Measurements from ENCODE around the gene MUC5AC. TPM values are rescaled to one million over a fixed set of nuclear protein-coding genes. Genes with fewer than 3 reads are reported as not detected.
"Not testable (repeated sequence)": the region's sequence is repeated elsewhere in the genome, so short reads cannot be mapped to it uniquely, and the experiment has no call there.

The MUC5AC gene
- total RNA-seq, 1 donor from 2014 or later = not detected

DNA sequence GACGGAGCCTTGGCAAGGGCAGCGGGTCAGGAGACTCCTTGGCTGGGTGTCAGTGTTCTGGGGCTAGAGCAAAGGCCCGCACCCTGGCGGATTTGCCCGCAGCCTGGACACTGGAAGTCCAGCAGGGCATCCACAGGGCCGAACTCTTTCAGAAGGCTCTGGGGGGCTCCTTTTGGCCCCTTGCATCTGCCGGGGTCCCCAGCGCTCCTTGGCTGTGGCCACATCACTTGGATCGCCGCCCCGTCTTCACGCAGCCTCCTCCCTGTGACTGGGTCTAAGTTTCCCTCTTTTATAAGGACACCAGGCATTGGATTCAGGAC lies 20.0 kb downstream of the MUC5AC start:
- no peak for DNase-seq

DNA sequence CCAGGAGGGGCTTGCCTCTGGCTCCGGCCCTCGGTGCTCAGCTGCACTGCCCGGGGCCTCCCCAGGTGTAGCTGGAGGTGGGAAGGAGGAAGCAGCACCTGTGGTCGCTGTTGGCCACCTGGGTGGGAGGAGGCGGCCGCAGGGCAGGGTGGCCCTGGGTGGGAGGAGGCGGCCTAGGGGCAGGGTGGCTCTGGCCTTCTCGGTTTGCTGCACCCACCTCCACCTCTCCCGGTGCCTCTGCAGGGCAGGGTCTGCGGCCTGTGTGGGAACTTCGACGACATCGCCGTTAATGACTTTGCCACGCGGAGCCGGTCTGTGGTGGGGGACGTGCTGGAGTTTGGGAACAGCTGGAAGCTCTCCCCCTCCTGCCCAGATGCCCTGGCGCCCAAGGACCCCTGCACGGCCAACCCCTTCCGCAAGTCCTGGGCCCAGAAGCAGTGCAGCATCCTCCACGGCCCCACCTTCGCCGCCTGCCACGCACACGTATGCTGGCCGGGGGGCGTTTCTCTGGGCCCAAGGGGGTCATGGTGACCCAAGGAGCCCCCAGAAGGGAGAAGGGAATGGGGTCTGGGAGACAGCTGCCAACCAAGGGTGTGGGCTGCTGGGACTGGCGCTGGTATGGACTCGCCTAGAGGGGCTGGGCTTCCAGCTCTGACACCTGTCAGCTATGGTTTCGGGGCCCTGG lies 20.6 kb downstream of the MUC5AC start:
- no peak for DNase-seq

DNA sequence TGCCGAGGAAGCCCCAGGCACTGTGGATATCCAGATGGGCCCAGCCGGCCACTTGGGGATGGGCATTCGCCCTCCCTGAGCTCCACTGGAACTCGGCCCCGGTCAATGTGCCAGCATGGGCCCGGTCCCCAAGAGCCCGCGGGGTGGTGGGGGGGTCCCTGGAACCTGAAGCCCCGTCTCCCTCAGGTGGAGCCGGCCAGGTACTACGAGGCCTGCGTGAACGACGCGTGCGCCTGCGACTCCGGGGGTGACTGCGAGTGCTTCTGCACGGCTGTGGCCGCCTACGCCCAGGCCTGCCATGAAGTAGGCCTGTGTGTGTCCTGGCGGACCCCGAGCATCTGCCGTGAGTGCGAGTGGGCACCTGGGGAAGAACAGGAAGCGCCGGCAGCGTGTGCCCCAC lies 21.2 kb downstream of the MUC5AC start:
- DNase-seq = no peak

DNA sequence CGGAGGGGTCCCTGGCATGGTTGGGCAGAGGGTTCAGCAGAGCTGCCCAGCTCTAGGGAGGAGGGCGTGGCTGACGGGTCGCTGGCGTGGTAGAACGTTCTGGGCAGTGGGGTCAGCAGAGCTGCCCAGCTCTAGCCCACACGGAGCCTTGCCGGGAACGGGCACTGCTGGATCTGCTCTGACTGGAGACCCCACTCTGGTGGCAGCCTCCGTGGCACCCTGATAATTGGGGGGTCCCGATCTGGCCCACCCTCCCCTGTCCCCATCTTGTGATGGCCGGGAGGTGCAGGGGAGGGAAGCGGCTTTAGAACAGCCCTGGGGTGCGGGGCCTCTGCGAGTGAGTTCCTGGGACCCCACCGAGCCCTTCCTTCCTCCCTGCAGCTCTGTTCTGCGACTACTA lies 21.9 kb downstream of the MUC5AC start:
- DNase-seq = no peak

DNA sequence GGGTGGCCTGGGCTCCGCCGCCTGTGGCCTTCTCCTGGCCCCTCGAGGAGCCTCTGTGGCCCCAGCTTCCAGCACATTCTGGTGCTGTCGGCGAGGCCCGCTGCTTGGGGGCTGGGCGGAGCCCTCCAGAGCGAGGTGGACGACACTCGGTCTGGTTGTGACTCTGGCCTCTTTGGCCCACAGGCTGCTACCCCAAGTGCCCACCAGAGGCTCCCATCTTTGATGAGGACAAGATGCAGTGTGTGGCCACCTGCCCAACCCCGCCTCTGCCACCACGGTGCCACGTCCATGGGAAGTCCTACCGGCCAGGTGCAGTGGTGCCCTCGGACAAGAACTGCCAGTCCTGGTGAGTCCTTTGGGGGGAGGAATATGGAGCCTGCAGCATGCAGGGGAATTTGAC lies 22.4 kb downstream of the MUC5AC start:
- no peak for DNase-seq

DNA sequence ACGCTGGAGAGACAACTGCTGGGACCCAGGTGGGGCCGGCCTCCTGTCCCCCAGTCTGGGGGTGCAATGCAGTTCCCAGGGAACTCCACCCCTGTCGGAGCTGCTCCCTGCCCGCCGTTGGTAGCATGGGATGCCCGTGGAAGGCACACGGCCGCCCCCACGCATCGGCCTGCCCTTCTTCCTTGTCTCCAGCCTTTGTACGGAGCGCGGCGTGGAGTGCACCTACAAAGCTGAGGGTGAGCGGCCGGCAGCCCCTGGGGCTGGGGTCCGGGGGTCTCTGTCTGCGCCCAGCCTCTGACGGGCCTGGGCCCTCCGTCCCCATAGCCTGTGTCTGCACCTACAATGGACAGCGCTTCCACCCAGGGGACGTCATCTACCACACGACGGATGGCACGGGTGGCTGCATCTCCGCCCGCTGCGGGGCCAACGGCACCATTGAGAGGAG lies 23.2 kb downstream of the MUC5AC start:
- DNase-seq = no peak

DNA sequence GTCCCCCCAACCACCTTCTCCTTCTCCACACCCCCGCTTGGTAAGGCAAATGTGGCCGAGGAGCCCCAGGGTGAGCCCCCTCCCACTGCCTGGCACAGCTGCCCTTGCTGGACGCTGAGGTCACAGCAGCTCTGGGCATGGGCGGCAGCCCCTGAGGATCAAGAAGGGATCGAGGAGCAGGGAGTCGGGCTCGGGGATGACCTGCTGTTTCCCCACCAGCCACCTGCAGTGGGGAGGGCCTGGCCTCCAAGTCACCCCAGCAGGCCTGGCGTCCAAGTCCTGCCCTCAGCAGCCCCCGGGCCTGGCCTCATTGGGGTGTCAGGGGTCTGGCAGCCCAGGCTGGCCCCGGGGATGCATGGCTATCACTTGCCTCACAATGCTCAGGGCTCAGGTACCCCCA lies 23.7 kb downstream of the MUC5AC start:
- DNase-seq = no peak

DNA sequence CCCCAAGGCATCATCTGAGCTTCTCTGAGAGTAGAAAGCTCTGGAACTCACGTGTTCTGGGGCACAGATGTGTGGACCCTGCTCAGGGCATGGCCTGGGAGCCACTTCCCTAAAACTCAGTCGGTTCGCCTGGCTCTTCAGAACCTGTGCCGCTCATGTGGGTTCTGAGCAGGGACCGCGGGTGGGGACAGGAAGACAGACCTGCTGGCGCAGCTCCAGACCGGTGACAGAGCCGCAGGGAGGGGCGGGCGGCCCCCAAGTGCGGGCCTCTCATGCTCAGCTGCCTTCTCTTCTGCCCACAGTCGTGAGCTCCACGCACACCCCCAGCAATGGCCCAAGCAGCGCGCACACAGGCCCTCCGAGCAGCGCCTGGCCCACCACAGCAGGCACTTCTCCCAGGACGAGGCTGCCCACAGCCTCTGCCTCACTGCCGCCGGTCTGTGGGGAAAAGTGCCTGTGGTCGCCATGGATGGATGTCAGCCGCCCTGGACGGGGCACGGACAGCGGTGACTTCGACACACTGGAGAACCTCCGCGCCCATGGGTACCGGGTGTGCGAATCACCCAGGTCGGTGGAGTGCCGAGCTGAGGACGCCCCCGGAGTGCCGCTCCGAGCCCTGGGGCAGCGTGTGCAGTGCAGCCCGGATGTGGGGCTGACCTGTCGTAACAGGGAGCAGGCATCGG lies 24.2 kb downstream of the MUC5AC start:
- DNase-seq = no peak

DNA sequence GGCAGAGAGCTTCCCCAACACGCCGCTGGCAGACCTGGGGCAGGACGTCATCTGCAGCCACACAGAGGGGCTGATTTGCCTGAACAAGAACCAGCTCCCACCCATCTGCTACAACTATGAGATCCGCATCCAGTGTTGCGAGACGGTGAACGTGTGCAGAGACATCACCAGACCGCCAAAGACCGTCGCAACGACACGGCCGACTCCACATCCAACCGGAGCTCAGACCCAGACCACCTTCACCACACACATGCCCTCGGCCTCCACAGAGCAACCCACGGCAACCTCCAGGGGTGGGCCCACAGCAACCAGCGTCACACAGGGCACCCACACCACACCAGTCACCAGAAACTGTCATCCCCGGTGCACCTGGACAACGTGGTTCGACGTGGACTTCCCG lies 26.4 kb downstream of the MUC5AC start:
- not testable (repeated sequence) for DNase-seq

DNA sequence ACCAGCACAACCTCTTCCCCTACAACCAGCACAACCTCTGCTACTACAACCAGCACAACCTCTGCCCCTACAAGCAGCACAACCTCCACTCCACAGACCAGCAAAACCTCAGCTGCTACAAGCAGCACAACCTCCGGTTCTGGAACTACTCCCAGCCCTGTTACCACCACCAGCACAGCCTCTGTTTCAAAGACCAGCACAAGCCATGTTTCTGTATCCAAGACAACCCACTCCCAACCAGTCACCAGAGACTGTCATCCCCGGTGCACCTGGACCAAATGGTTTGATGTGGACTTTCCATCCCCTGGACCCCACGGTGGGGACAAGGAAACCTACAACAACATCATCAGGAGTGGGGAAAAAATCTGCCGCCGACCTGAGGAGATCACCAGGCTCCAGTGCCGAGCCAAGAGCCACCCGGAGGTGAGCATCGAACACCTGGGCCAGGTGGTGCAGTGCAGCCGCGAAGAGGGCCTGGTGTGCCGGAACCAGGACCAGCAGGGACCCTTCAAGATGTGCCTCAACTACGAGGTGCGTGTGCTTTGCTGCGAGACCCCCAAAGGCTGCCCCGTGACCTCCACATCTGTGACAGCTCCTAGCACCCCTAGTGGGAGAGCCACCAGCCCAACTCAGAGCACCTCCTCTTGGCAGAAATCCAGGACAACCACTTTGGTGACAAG lies 30.8 kb downstream of the MUC5AC start:
- DNase-seq = not testable (repeated sequence)

DNA sequence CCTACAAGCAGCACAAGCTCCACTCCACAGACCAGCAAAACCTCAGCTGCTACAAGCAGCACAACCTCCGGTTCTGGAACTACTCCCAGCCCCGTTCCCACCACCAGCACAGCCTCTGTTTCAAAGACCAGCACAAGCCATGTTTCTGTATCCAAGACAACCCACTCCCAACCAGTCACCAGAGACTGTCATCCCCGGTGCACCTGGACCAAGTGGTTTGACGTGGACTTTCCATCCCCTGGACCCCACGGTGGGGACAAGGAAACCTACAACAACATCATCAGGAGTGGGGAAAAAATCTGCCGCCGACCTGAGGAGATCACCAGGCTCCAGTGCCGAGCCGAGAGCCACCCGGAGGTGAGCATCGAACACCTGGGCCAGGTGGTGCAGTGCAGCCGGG lies 32.1 kb downstream of the MUC5AC start:
- DNase-seq = not testable (repeated sequence)

DNA sequence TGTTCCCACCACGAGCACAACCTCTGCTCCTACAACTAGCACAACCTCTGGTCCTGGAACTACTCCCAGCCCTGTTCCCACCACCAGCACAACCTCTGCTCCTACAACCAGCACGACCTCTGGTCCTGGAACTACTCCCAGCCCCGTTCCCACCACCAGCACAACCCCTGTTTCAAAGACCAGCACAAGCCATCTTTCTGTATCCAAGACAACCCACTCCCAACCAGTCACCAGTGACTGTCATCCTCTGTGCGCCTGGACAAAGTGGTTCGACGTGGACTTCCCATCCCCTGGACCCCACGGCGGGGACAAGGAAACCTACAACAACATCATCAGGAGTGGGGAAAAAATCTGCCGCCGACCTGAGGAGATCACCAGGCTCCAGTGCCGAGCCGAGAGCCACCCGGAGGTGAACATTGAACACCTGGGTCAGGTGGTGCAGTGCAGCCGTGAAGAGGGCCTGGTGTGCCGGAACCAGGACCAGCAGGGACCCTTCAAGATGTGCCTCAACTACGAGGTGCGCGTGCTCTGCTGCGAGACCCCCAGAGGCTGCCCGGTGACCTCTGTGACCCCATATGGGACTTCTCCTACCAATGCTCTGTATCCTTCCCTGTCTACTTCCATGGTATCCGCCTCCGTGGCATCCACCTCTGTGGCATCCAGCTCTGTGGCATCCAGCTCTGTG lies 34.2 kb downstream of the MUC5AC start:
- not testable (repeated sequence) for DNase-seq

DNA sequence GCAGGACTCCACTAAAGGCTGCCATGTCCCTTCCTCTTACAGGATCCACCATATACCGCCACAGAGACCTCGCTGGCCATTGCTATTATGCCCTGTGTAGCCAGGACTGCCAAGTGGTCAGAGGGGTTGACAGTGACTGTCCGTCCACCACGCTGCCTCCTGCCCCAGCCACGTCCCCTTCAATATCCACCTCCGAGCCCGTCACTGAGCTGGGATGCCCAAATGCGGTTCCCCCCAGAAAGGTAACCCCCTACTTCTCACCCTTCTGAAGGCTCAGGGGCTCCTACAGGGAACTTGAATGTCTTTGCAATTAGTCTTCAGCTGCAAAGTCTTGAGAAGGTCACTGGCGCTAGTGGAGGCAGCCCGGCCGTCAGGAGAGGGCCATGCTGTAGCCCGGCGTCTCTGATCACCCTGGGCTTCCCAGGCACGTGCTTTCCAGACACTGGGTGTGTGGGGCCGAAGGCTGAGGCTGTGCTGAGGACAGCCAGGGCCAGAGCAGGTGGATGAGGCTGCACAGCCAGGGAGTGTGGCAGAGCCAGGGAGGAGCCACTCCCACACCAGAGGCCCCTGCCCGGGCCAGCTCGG lies 35.1 kb downstream of the MUC5AC start:
- DNase-seq = no peak

DNA sequence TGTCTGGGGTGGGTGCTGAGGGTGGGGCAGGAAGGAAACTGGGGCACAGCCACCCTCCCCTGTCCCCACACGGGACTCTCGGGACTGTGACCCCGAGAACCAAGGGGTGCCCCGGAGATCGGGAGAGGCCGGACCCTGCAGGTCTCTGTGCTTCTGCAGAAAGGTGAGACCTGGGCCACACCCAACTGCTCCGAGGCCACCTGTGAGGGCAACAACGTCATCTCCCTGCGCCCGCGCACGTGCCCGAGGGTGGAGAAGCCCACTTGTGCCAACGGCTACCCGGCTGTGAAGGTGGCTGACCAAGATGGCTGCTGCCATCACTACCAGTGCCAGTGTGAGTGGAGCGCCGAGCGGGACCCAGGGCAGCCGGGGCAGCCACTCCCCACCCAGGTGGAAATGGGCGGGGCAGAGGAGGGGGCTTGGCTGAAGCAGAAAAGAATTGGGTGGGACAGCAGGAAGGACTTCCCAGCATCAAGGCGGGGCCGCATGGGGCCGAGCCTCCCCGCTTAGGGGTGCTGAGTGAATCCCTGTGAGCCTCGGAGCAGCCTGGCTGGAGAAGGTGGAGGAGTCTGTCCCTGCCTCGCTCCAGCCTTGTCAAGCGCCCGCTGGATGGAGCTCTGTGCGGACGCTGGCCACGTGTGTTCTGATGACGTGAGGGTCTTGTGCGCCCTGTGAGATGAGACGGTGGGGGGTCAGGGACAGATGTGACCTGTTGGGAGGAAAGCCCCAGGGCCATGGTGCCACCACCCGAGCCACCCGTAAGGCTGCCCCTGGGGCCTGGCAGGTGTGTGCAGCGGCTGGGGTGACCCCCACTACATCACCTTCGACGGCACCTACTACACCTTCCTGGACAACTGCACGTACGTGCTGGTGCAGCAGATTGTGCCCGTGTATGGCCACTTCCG lies 35.8 kb downstream of the MUC5AC start:
- DNase-seq = no peak

DNA sequence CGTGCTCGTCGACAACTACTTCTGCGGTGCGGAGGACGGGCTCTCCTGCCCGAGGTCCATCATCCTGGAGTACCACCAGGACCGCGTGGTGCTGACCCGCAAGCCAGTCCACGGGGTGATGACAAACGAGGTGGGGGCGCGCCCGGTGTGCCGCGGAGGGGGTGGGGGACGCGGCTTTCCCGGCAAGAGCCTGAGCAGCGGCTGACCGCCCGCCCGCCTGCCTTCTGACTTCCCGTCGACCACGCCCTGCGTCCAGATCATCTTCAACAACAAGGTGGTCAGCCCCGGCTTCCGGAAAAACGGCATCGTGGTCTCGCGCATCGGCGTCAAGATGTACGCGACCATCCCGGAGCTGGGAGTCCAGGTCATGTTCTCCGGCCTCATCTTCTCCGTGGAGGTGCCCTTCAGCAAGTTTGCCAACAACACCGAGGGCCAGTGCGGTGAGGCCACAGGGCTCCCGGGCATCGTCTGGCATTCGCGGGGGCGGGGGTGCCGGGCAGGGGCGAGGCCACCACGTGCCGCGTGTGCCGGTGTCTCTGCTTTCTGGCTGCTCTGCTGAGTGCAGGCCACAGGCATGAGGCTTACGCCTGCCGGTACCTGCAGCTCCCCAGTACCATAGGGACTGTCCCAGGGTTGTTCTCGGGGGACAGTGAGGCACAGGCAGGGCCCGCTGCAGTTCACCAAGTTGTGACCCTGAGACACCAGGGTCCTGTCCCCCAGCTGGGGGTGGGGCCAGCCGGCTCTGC lies 36.7 kb downstream of the MUC5AC start:
- no peak for DNase-seq

DNA sequence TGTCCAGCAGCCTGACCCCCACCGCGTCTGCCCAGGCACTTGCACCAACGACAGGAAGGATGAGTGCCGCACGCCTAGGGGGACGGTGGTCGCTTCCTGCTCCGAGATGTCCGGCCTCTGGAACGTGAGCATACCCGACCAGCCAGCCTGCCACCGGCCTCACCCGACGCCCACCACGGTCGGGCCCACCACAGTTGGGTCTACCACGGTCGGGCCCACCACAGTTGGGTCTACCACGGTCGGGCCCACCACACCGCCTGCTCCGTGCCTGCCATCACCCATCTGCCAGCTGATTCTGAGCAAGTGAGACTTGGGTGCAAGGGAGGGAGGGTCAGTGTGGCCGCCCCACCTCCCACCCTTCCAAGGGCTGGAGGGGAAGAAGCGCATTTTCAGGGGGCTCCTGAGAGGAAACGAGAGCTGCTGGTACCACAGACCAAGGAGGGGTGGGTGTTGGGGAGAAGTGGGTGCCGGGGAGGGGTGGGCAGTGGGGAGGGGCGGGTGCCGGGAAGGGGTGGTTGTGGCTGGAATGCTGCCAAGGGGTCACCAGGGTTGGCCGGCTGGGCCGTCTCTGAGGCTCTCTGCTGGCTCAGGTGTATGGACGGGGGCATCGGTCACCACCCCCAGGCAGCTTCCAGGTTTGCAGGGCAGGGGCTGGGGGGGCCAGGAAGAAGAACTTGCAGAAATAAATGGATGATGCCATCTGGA lies 37.4 kb downstream of the MUC5AC start:
- no peak for DNase-seq

DNA sequence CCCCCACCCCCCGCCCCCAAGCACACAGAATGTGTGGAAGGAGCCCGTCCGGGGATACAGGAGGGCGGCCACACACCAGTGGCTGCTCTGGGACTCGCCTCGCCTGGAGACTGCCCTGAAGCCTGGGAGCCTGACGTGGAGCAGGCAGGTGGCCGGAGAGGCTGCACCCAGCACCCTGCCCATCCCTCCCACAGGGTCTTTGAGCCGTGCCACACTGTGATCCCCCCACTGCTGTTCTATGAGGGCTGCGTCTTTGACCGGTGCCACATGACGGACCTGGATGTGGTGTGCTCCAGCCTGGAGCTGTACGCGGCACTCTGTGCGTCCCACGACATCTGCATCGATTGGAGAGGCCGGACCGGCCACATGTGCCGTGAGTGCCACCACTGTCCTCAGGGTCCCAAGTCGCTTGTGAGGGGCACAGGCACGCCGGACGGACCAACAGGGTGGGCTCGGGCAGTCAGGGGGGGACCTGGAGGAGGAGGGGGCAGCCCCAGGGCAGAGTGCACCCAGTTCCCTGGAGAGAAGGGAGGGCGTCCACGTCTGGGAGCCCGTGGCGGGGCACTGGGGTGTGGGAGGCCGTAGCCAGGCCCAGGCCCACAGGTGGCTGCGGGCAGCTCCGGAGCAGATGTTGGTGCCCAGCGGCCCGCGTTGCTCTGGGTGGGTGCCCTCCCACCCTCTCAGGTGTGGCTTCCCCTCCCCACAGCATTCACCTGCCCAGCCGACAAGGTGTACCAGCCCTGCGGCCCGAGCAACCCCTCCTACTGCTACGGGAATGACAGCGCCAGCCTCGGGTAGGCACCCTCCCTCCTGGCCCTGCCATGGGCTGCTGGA lies 38.1 kb downstream of the MUC5AC start:
- no peak for DNase-seq

DNA sequence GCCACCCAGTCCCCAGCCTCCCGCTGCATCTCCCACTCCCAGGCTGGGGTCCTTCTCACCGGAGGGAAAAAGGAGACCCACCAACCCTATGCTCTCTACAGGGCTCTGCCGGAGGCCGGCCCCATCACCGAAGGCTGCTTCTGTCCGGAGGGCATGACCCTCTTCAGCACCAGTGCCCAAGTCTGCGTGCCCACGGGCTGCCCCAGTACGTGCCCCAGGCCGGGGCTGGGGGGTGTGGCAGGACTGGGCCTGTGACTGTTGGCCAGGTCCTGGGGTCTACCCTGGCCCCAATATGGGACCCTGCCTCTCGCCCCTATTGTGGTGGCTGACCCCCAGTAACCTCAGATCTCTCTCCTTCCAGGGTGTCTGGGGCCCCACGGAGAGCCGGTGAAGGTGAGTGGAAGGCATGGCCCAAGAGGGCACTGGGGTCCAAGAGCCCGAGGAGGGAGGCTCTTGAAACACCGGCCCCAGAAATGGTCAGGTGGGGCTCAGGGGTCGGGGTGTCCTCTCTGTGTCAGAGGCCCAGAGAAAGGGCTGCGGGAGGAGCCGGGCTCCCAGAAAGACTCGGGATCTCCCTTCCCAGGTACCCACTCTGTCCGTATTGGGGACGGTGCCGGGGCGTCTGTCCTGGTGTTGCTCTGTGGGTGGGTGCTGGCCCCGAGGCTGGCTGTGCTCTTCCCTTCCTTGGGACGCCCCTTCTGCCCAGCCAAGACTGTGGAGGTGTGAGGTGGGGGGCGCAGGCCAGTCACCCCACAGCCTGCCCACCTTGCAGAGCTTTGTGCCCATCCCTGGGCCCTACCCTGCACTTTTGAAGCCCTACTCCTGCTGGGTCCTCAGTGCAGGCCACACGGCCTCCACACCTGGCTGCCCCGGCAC lies 39.0 kb downstream of the MUC5AC start:
- DNase-seq = no peak
